ENCODE data around the gene FBXO10.
A peak's percentile ranks its signal among the peaks of the same experiment; 100 is the strongest.
"Not testable (repeated sequence)": the region's sequence is repeated elsewhere in the genome, so short reads cannot be mapped to it uniquely, and the experiment has no call there.

The FBXO10 gene

GRCh38 chr9:37473982-37474381 is 102.2 kb downstream of the FBXO10 start:
- DNase-seq: not testable (repeated sequence)

- DNase-seq: no peak
Measured at GRCh38 chr9:37471942-37472684, 104.1 kb downstream of the FBXO10 start.

- DNase-seq: no peak
Measured at GRCh38 chr9:37468620-37469019, 107.6 kb downstream of the FBXO10 start.

- DNase-seq: peak in 1 of 3 experiments; percentile 2
Measured at GRCh38 chr9:37467530-37467929, 108.7 kb downstream of the FBXO10 start.

GRCh38 chr9:37466037-37466709 is 110.0 kb downstream of the FBXO10 start:
- peak; percentile 66 to 84 (median 80) for DNase-seq

GRCh38 chr9:37465249-37466036 is 110.7 kb downstream of the FBXO10 start, which contains the start of gene ZBTB5:
Gene ZBTB5 (minus strand): TSS chr9:37465450. CDS start chr9:37442551, 22,899 bp downstream.
- peak; percentile 98 to 100 (median 99) for DNase-seq

GRCh38 chr9:37464426-37465248 is 111.5 kb downstream of the FBXO10 start:
- peak; percentile 75 to 87 (median 84) for DNase-seq

- DNase-seq: no peak
Measured at GRCh38 chr9:37464006-37464405, 112.2 kb downstream of the FBXO10 start.
